ENCODE measurements around the gene PCDHGA3.
"Not testable (repeated sequence)": the region's sequence is repeated elsewhere in the genome, so short reads cannot be mapped to it uniquely, and the experiment has no call there.

The PCDHGA3 gene

GRCh38 chr5:141371572-141372475 is 28.2 kb downstream of the PCDHGA3 start:
- in situ Hi-C loops (cut with MboI; ENCODE audit: low sequenced_read_pairs, unreplicated experiment) = no loop called here
- DNase-seq (ENCODE audit: low spot score) = no peak
- TF ChIP-seq, protein P1, sequence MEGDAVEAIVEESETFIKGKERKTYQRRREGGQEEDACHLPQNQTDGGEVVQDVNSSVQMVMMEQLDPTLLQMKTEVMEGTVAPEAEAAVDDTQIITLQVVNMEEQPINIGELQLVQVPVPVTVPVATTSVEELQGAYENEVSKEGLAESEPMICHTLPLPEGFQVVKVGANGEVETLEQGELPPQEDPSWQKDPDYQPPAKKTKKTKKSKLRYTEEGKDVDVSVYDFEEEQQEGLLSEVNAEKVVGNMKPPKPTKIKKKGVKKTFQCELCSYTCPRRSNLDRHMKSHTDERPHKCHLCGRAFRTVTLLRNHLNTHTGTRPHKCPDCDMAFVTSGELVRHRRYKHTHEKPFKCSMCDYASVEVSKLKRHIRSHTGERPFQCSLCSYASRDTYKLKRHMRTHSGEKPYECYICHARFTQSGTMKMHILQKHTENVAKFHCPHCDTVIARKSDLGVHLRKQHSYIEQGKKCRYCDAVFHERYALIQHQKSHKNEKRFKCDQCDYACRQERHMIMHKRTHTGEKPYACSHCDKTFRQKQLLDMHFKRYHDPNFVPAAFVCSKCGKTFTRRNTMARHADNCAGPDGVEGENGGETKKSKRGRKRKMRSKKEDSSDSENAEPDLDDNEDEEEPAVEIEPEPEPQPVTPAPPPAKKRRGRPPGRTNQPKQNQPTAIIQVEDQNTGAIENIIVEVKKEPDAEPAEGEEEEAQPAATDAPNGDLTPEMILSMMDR (IDR thresholded peaks at IDR 0.05; ENCODE audit: borderline replicate concordance, control extremely low read depth, extremely low read depth, insufficient read depth, missing control alignments) = no peak

GRCh38 chr5:141373673-141374317 is 30.2 kb downstream of the PCDHGA3 start, which contains the start of gene PCDHGA6:
Gene PCDHGA6 (plus strand): TSS chr5:141373891. CDS start chr5:141374084, 193 bp downstream.
- in situ Hi-C loops (cut with MboI; ENCODE audit: low sequenced_read_pairs, unreplicated experiment) = no loop called here
- DNase-seq (ENCODE audit: low spot score) = no peak
- TF ChIP-seq, protein P1 (IDR thresholded peaks at IDR 0.05; ENCODE audit: borderline replicate concordance, control extremely low read depth, extremely low read depth, insufficient read depth, missing control alignments) = peak; percentile 15

GRCh38 chr5:141374627-141375026 is 31.0 kb downstream of the PCDHGA3 start:
- no peak for DNase-seq (ENCODE audit: low spot score)
- TF ChIP-seq, protein P1 (IDR thresholded peaks at IDR 0.05; ENCODE audit: borderline replicate concordance, control extremely low read depth, extremely low read depth, insufficient read depth, missing control alignments) = no peak
- in situ Hi-C loops (cut with MboI; ENCODE audit: low sequenced_read_pairs, unreplicated experiment) = no loop called here

- DNase-seq (ENCODE audit: low spot score); in situ Hi-C loops (cut with MboI; ENCODE audit: low sequenced_read_pairs, unreplicated experiment): not testable (repeated sequence)
These were observed 32.0 kb downstream of the PCDHGA3 start for GRCh38 chr5:141375444-141376155.

GRCh38 chr5:141382469-141383294 is 39.1 kb downstream of the PCDHGA3 start, which contains the start of gene PCDHGA7:
Gene PCDHGA7 (plus strand): TSS chr5:141382742. CDS start chr5:141382900, 158 bp downstream.
- TF ChIP-seq, protein P1 (IDR thresholded peaks at IDR 0.05; ENCODE audit: borderline replicate concordance, control extremely low read depth, extremely low read depth, insufficient read depth, missing control alignments) = no peak
- in situ Hi-C loops (cut with MboI; ENCODE audit: low sequenced_read_pairs, unreplicated experiment) = no loop called here
- DNase-seq (ENCODE audit: low spot score) = peak; percentile 48

GRCh38 chr5:141383345-141383744 is 39.7 kb downstream of the PCDHGA3 start:
- DNase-seq (ENCODE audit: low spot score) = no peak
- in situ Hi-C loops (cut with MboI; ENCODE audit: low sequenced_read_pairs, unreplicated experiment) = no loop called here
- TF ChIP-seq, protein P1 (IDR thresholded peaks at IDR 0.05; ENCODE audit: borderline replicate concordance, control extremely low read depth, extremely low read depth, insufficient read depth, missing control alignments) = no peak
